SK-N-SH (cell line): Measurements from ENCODE around the gene TIE1.

Experiments
- CHD2 ChIP-seq: fragments of 150-350 bp; IDR thresholded peaks from 2 replicates; pipeline ENCODE4 v1.6.1; 2018; ENCODE audit warnings: low read length; ENCODE audit not compliant: partially characterized antibody
- ELF1 ChIP-seq: IDR thresholded peaks from 2 replicates; pipeline ENCODE4 v1.4.0; 2012
- EP300 ChIP-seq, 2 experiments: IDR thresholded peaks; 2 replicates each; pipeline versions ENCODE4 v1.4.0 to v1.6.1; 2012; ENCODE audit warnings: borderline replicate concordance in 1 of 2, low read depth in 1 of 2, low read length in 1 of 2
- EZH2phosphoT487 ChIP-seq: fragments of 200-600 bp; sonication (generic); IDR thresholded peaks from 2 replicates; pipeline ENCODE4 v1.6.1; 2017; ENCODE audit warnings: low read depth, mixed run types, mild to moderate bottlenecking, antibody characterized with exemption, moderate library complexity, borderline replicate concordance
- FOXM1 ChIP-seq: IDR thresholded peaks from 2 replicates; pipeline ENCODE4 v1.4.0; 2012; ENCODE audit warnings: low read depth, mild to moderate bottlenecking
- GABPA ChIP-seq: IDR thresholded peaks from 2 replicates; pipeline ENCODE4 v1.4.0; 2012; ENCODE audit warnings: low read depth, mild to moderate bottlenecking
- SMC3 ChIP-seq: IDR thresholded peaks from 2 replicates; pipeline ENCODE4 v1.6.1; 2012; ENCODE audit warnings: low read depth, low read length, improper control_type of control experiment
- USF2 ChIP-seq: fragments of 150-350 bp; IDR thresholded peaks from 2 replicates; pipeline ENCODE4 v1.6.1; 2017; ENCODE audit warnings: antibody characterized with exemption, low read length, low read depth, borderline replicate concordance
- YY1 ChIP-seq: IDR thresholded peaks from 2 replicates; pipeline ENCODE4 v1.4.0; 2012; ENCODE audit warnings: low read depth, mild to moderate bottlenecking
- TF ChIP-seq, protein P1 (sequence below): fragments of 200-600 bp; sonication (generic); IDR thresholded peaks from 2 replicates; pipeline ENCODE4 v1.6.1; 2017; ENCODE audit warnings: antibody characterized with exemption, mild to moderate bottlenecking, moderate library complexity
- TF ChIP-seq, protein P2 (sequence below): IDR thresholded peaks from 2 replicates; pipeline ENCODE4 v1.4.0; 2012; ENCODE audit warnings: low read depth

GRCh38 chr1:43325381-43325780, 24.6 kb downstream of the TIE1 start:
- TF ChIP-seq YY1 (no peak), USF2 (no peak), ELF1 (no peak), GABPA (no peak), CHD2 (no peak), FOXM1 (no peak), EP300 (IDR thresholded peaks at IDR 0.05; ENCODE audit: borderline replicate concordance in 1 of 2, low read depth in 1 of 2, low read length in 1 of 2) (no peak), EZH2phosphoT487 (no peak), SMC3 (no peak)
- TF ChIP-seq, protein P1, sequence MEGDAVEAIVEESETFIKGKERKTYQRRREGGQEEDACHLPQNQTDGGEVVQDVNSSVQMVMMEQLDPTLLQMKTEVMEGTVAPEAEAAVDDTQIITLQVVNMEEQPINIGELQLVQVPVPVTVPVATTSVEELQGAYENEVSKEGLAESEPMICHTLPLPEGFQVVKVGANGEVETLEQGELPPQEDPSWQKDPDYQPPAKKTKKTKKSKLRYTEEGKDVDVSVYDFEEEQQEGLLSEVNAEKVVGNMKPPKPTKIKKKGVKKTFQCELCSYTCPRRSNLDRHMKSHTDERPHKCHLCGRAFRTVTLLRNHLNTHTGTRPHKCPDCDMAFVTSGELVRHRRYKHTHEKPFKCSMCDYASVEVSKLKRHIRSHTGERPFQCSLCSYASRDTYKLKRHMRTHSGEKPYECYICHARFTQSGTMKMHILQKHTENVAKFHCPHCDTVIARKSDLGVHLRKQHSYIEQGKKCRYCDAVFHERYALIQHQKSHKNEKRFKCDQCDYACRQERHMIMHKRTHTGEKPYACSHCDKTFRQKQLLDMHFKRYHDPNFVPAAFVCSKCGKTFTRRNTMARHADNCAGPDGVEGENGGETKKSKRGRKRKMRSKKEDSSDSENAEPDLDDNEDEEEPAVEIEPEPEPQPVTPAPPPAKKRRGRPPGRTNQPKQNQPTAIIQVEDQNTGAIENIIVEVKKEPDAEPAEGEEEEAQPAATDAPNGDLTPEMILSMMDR = no peak
- TF ChIP-seq, protein P2, sequence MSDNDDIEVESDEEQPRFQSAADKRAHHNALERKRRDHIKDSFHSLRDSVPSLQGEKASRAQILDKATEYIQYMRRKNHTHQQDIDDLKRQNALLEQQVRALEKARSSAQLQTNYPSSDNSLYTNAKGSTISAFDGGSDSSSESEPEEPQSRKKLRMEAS = no peak
